ENCODE results near the gene INSIG2.

GRCh38 chr2:118121101-118121500 is 32.8 kb downstream of the INSIG2 start:
- TF ChIP-seq CTCF (IDR thresholded peaks at IDR 0.05) (no peak), FOXJ3 (CRISPR knock-in tag; IDR thresholded peaks at IDR 0.05; ENCODE audit: borderline replicate concordance) (no peak), ZNF281 (CRISPR knock-in tag; IDR thresholded peaks at IDR 0.05) (no peak), TEAD4 (CRISPR knock-in tag; IDR thresholded peaks at IDR 0.05) (no peak), ZNF396 (CRISPR knock-in tag; IDR thresholded peaks at IDR 0.05; ENCODE audit: borderline replicate concordance) (no peak), NR2C2 (CRISPR knock-in tag; IDR thresholded peaks at IDR 0.05) (no peak), ATF3 (CRISPR knock-in tag; conservative IDR thresholded peaks at IDR 0.05) (no peak), JUN (CRISPR knock-in tag; IDR thresholded peaks at IDR 0.05) (no peak), ZNF232 (CRISPR knock-in tag; IDR thresholded peaks at IDR 0.05) (no peak), RORB (CRISPR knock-in tag; IDR thresholded peaks at IDR 0.05) (no peak), ESRRA (CRISPR knock-in tag; IDR thresholded peaks at IDR 0.05; ENCODE audit: borderline replicate concordance) (no peak)
- TF ChIP-seq, protein P1, sequence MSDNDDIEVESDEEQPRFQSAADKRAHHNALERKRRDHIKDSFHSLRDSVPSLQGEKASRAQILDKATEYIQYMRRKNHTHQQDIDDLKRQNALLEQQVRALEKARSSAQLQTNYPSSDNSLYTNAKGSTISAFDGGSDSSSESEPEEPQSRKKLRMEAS (CRISPR knock-in tag; IDR thresholded peaks at IDR 0.05): no peak
- TF ChIP-seq, protein P2, sequence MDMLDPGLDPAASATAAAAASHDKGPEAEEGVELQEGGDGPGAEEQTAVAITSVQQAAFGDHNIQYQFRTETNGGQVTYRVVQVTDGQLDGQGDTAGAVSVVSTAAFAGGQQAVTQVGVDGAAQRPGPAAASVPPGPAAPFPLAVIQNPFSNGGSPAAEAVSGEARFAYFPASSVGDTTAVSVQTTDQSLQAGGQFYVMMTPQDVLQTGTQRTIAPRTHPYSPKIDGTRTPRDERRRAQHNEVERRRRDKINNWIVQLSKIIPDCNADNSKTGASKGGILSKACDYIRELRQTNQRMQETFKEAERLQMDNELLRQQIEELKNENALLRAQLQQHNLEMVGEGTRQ (CRISPR knock-in tag; IDR thresholded peaks at IDR 0.05): no peak

Data from WTC11 (cell line).